Adrenal gland (tissue), 12 donors: ENCODE data around the gene OVOL3. TPM values are rescaled to one million over a fixed set of nuclear protein-coding genes. Genes with fewer than 3 reads are reported as not detected.
"Not testable (repeated sequence)": the region's sequence is repeated elsewhere in the genome, so short reads cannot be mapped to it uniquely, and the experiment has no call there.

Source experiments
- DNase-seq, 7 donors: peaks; one replicate each; pipeline ENCODE4 v3.0.0-alpha.2; 2019 to 2020
- H3K27ac ChIP-seq, 5 donors: fragments of 200-600 bp; sonication (generic) in 4 of 5; 1 replicate in 3 of 5; 2 replicates in 2 of 5; pipeline versions ENCODE4 v1.5.1 to v1.8.0; 2016 to 2020; ENCODE audit warnings: mild to moderate bottlenecking in 1 of 5
- H3K27me3 ChIP-seq: fragments of 200-600 bp; 2 replicates; pipeline ENCODE4 v1.8.0; 2021
- H3K36me3 ChIP-seq, 2 donors: fragments of 200-600 bp; replicated peaks in 1 of 2; 1 replicate in 1 of 2; 2 replicates in 1 of 2; pipeline versions ENCODE4 v1.5.1 to v1.8.0; 2018 to 2022
- H3K4me1 ChIP-seq, 2 donors: fragments of 200-600 bp; replicated peaks in 1 of 2; 1 replicate in 1 of 2; 2 replicates in 1 of 2; pipeline versions ENCODE4 v1.5.1 to v1.8.0; 2018 to 2021
- H3K4me3 ChIP-seq, 4 donors: fragments of 200-600 bp; sonication (generic) in 3 of 4; one replicate each; pipeline ENCODE4 v1.5.1; 2016 to 2018
- H3K9me3 ChIP-seq, 3 donors: fragments of 200-600 bp; sonication (generic) in 1 of 3; replicated peaks in 1 of 3; 1 replicate in 2 of 3; 2 replicates in 1 of 3; pipeline versions ENCODE4 v1.5.1 to v1.8.0; 2016 to 2021
- CTCF ChIP-seq, 6 experiments: fragments of 450-650 bp in 4 of 6; fragments of 200-600 bp in 2 of 6; sonication (generic) in 1 of 6; IDR thresholded peaks; 1 replicate in 5 of 6; 2 replicates in 1 of 6; pipeline versions ENCODE4 v1.5.1 to v1.8.0; 2016 to 2021; ENCODE audit warnings: antibody characterized with exemption in 6 of 6, mild to moderate bottlenecking in 2 of 6, moderate library complexity in 1 of 6
- POLR2A ChIP-seq, 2 donors: fragments of 450-650 bp; IDR thresholded peaks; one replicate each; pipeline ENCODE4 v1.6.1; 2017; ENCODE audit warnings: antibody characterized with exemption in 2 of 2, mild to moderate bottlenecking in 2 of 2, moderate library complexity in 1 of 2
- WGBS, 4 donors: extraction: QIAGEN DNeasy Blood & Tissue Kit in 2 of 4; methylation state at CpG; one replicate each; pipeline versions ENCODE4 v1.1.5 to v1.1.7; 2013 to 2017; 5-methylcytosine and 5-hydroxymethylcytosine counted together
- intact Hi-C, 2 donors: fragments of 100-400 bp; cut with DNase I; formaldehyde crosslinking; loops; one replicate each; pipeline versions ENCODE4 v1.14.1 to v1.15.0; 2022 to 2023
- polyA plus RNA-seq, 3 donors: library from polyadenylated mRNA; stranded (reverse); fragments of 200-250 nt in 2 of 3; fragments of 350-450 nt in 1 of 3; fragmentation: Illumina TruSeq in 1 of 3; extraction: RNeasy Lipid Tissue Mini Kit (QIAGEN cat#74804) in 1 of 3; gene quantifications; one replicate each; pipeline ENCODE4 v1.2.3, GENCODE V29; 2013 to 2014
- total RNA-seq, 9 donors: library from RNA; depleted of rRNA in 4 of 9; stranded (reverse); fragments of >200 nt in 4 of 9; fragments of 120-200 nt in 1 of 9; fragmentation: NEBNext Ultra II Directional in 1 of 9; extraction: Animal tissue kit (Norgen Biotek cat#: 25700) in 1 of 9; gene quantifications; one replicate each; pipeline versions ENCODE4 v1.1.0 to v1.2.4, GENCODE V29; 2013 to 2023
- donor health status: healthy with polysubstance abuse.
- donor health status: Bipolar disorder and iron deficiency.
- donor health status: DM: yes; HTN: yes; CAD: no.
- donor health status: DM: no; HTN: no; CAD: no.
- donor health status: DM: no; HTN: no; CAD: no.
- donor health status: DM: yes; HTN: yes; CAD: no.

OVOL3 gene
- total and polyA plus RNA-seq, 12 donors = not detected

- H3K9me3 ChIP-seq = no peaks in the 10 kb centered on the region
- H3K36me3 ChIP-seq = peaks cover 0 to 80% of the 10 kb centered on the region in 2 donors
- DNase-seq = no peak
- TF ChIP-seq CTCF (IDR thresholded peaks at IDR 0.05) (no peak), POLR2A (IDR thresholded peaks at IDR 0.05) (no peak)
- peaks cover 0 to 5% of the 10 kb centered on the region in 2 donors for H3K4me1 ChIP-seq
- WGBS, 4 donors = 84 to 90% (median 87%) methylated on average over 37 to 49 of the region's 49 CpGs
- no peak overlapping the region for H3K27ac ChIP-seq
- H3K27me3 ChIP-seq = no peaks in the 10 kb centered on the region
- intact Hi-C loops = no loop called here
- no peak overlapping the region for H3K4me3 ChIP-seq
Measured at GRCh38 chr19:36121486-36122124, 10.7 kb downstream of the OVOL3 start.

- H3K4me1 ChIP-seq = peaks cover 0 to 17% of the 10 kb centered on the region in 2 donors
- peaks cover 0 to 45% of the 10 kb centered on the region in 2 donors for H3K36me3 ChIP-seq
- H3K4me3 ChIP-seq = no peak overlapping the region
- no peak overlapping the region for H3K27ac ChIP-seq
- TF ChIP-seq CTCF (IDR thresholded peaks at IDR 0.05) = no peak
- no peak for TF ChIP-seq POLR2A (IDR thresholded peaks at IDR 0.05)
- WGBS, 4 donors = 85 to 89% (median 86%) methylated on average over 8 to 9 of the region's 9 CpGs
- intact Hi-C loops = loop anchor here in 1 of 2 donors (5.0 kb wide), 1 partner anchor 47 kb away; no protein-coding TSS in a partner anchor
- DNase-seq = no peak
- no peaks in the 10 kb centered on the region for H3K27me3 ChIP-seq
- H3K9me3 ChIP-seq = no peaks in the 10 kb centered on the region
Measured at GRCh38 chr19:36125557-36125956, 14.6 kb downstream of the OVOL3 start.

GRCh38 chr19:36128392-36128736, 17.4 kb downstream of the OVOL3 start:
- peak overlapping the region; percentile 77 to 92 (median 84) for H3K27ac ChIP-seq
- TF ChIP-seq POLR2A (IDR thresholded peaks at IDR 0.05) (no peak), CTCF (IDR thresholded peaks at IDR 0.05) (no peak)
- H3K4me3 ChIP-seq = peak overlapping the region in 2 of 4 donors; percentile 21 to 42
- no peaks in the 10 kb centered on the region for H3K27me3 ChIP-seq
- 5 to 13% (median 6%) methylated on average over 8 to 10 of the region's 10 CpGs for WGBS, 4 donors
- intact Hi-C loops = loop anchor here in 1 of 2 donors (5.0 kb wide), 1 partner anchor 44 kb away; no protein-coding TSS in a partner anchor
- no peaks in the 10 kb centered on the region for H3K9me3 ChIP-seq
- H3K4me1 ChIP-seq = peaks cover 0 to 17% of the 10 kb centered on the region in 2 donors
- H3K36me3 ChIP-seq = peaks cover 0 to 25% of the 10 kb centered on the region in 2 donors
- no peak for DNase-seq

GRCh38 chr19:36131221-36131620, 20.3 kb downstream of the OVOL3 start:
- intact Hi-C loops, H3K9me3 ChIP-seq, H3K36me3 ChIP-seq, H3K27me3 ChIP-seq, H3K4me3 ChIP-seq, H3K27ac ChIP-seq: not testable (repeated sequence)
- H3K4me1 ChIP-seq = peaks cover under 1 to 17% of the 10 kb centered on the region in 2 donors
- 59 to 66% (median 65%) methylated on average over 6 of the region's 6 CpGs for WGBS, 4 donors
- peak in 2 of 7 donors; percentile 33 to 54 for DNase-seq

GRCh38 chr19:36134867-36135266, 23.9 kb downstream of the OVOL3 start:
- H3K27me3 ChIP-seq, H3K4me3 ChIP-seq, DNase-seq, H3K27ac ChIP-seq, intact Hi-C loops, H3K36me3 ChIP-seq, H3K9me3 ChIP-seq: not testable (repeated sequence)
- peaks cover 8 to 13% of the 10 kb centered on the region in 2 donors for H3K4me1 ChIP-seq
- 85 to 100% (median 91%) methylated on average over 3 to 4 of the region's 4 CpGs for WGBS, 4 donors
